NOMO-1 (cell line): Measurements from ENCODE around the gene LONRF2.

ENCODE experiments used
- DNase-seq, 2 experiments: peaks; one replicate each; lab custom pipeline; 2025; ENCODE audit not compliant: unreplicated experiment in 2 of 2; lab: John Stamatoyannopoulos, UW

LONRF2 gene

GRCh38 chr2:100277540-100278207, 44.6 kb downstream of the LONRF2 start:
- no peak for DNase-seq

- DNase-seq = no peak
Observed at GRCh38 chr2:100276716-100277115, 45.6 kb downstream of the LONRF2 start.

- no peak for DNase-seq
Observed at GRCh38 chr2:100275200-100275589, 47.1 kb downstream of the LONRF2 start.

- no peak for DNase-seq
Observed at GRCh38 chr2:100274566-100275199, 47.6 kb downstream of the LONRF2 start.

- DNase-seq = no peak
Observed at GRCh38 chr2:100274076-100274475, 48.2 kb downstream of the LONRF2 start.

GRCh38 chr2:100273387-100273786, 48.9 kb downstream of the LONRF2 start:
- no peak for DNase-seq

- DNase-seq = no peak
Observed at GRCh38 chr2:100272841-100273329, 49.4 kb downstream of the LONRF2 start.

GRCh38 chr2:100271210-100271609, 51.1 kb downstream of the LONRF2 start:
- no peak for DNase-seq

GRCh38 chr2:100270381-100271146, 51.7 kb downstream of the LONRF2 start:
- DNase-seq = no peak

GRCh38 chr2:100269889-100270288, 52.4 kb downstream of the LONRF2 start:
- no peak for DNase-seq

GRCh38 chr2:100268986-100269385, 53.3 kb downstream of the LONRF2 start:
- DNase-seq = no peak

GRCh38 chr2:100267751-100268150, 54.5 kb downstream of the LONRF2 start:
- no peak for DNase-seq

- no peak for DNase-seq
Observed at GRCh38 chr2:100266126-100266525, 56.2 kb downstream of the LONRF2 start.

- no peak for DNase-seq
Observed at GRCh38 chr2:100265226-100265625, 57.1 kb downstream of the LONRF2 start.

GRCh38 chr2:100264651-100265050, 57.6 kb downstream of the LONRF2 start:
- DNase-seq = no peak

- no peak for DNase-seq
Observed at GRCh38 chr2:100264121-100264520, 58.2 kb downstream of the LONRF2 start.

GRCh38 chr2:100262555-100263320, 59.6 kb downstream of the LONRF2 start:
- peak; percentile 37 to 57 for DNase-seq

- DNase-seq = peak in 1 of 2 experiments; percentile 14
Observed at GRCh38 chr2:100262046-100262445, 60.3 kb downstream of the LONRF2 start.

- DNase-seq = peak in 1 of 2 experiments; percentile 60
Observed at GRCh38 chr2:100260712-100261620, 61.3 kb downstream of the LONRF2 start.

GRCh38 chr2:100259106-100259505, 63.2 kb downstream of the LONRF2 start:
- no peak for DNase-seq
